Left kidney (tissue), 2 donors: ENCODE measurements around the gene PITPNM3. TPM values are rescaled to one million over a fixed set of nuclear protein-coding genes. Genes with fewer than 3 reads are reported as not detected.
A peak's percentile ranks its signal among the peaks of the same experiment; 100 is the strongest.

Experiments
- DNase-seq: peaks from one replicate; pipeline ENCODE4 v3.0.0-alpha.2; 2013
- polyA plus RNA-seq: library from polyadenylated mRNA; unstranded; fragments of 120-200 nt; gene quantifications from one replicate; pipeline ENCODE4 v1.2.1, GENCODE V29; 2013; ENCODE audit not compliant: insufficient read length

The PITPNM3 gene
- polyA plus RNA-seq, 1 donor = 8.0 TPM

GRCh38 chr17:6526362-6527152 lies 29.8 kb downstream of the PITPNM3 start:
- peak; percentile 24 for DNase-seq

DNA sequence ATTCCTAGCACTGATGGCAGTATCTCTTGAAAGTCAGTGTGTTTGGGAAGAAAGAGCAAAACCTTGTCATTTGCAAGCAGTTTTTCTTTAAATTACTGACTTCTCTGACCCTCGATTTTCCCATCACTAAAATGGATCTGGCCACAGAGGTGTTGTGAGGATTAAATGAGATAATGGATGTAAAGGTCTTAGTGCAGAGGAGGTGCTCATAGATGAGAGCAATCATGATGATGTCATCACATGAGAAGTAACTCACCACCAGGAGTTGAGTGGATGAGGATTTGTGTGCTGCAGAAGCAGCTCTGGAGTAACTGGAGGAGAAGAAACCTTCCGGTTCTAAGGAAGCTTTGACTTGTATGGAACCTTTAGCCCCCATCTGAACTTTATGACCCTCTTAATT lies 30.6 kb downstream of the PITPNM3 start:
- no peak for DNase-seq

DNA sequence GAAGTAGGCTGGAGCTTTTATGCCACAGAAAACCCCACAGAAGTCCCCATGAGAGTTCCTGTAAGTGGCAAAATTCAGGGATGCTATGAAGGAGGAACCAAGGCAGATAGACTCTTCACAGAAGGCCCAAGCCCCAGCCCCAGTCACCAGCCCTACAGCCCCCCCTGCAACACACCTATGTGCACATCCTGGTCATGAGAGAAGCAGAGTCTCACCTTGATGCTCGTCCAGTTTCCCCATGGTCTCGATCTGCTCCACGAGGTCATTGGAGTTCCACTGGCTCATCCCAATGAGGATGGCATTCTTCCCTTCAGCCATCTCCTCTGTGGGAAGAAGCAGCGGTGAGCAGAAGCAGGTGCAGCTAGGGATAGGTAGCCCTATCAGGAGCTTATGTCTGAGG lies 31.2 kb downstream of the PITPNM3 start:
- no peak for DNase-seq

DNA sequence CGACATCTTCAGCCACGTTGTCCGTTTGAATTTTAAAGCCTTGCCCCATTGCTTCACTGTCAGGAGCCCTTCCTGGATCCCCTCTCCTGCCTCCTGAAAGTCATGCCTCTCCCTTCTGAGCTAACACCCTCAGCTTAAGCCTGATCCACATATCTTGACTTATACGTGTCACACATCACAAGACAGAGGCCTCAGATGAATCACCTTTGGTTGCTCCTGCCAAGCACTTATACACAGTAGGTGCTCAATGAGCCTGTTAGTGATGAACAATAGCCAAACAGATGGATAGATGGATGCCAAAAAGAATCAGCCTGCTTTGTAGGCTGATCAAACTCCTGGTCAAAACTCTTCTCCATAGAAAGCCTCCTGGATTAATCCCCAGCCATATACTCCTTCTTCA lies 31.8 kb downstream of the PITPNM3 start:
- no peak for DNase-seq

DNA sequence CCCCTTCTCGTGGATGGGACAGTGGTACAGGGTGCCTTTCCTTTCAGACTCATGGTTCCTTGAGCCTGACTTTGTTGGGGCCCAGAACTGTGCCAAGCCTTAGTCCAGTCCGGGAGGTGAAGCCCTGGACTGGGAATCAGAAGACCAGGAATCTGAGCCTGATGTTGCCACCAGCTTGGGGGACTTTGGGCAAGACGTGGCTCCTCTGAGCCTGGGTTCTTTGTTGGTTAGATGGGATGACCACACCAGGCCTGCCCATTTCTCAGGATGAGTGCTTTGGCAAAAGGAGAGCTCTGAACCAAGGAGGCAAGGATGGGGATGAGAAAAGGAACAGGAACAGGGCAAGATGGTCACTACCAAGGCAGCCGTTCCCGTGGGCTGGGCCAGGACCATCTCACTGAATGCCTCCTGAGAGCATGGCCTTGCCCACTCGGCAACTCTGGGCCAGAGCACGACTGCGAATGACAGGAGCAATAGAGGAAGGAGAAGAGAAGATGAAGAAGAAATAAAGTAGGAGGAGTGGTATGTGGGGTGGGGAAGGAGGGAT lies 32.5 kb downstream of the PITPNM3 start:
- no peak for DNase-seq

DNA sequence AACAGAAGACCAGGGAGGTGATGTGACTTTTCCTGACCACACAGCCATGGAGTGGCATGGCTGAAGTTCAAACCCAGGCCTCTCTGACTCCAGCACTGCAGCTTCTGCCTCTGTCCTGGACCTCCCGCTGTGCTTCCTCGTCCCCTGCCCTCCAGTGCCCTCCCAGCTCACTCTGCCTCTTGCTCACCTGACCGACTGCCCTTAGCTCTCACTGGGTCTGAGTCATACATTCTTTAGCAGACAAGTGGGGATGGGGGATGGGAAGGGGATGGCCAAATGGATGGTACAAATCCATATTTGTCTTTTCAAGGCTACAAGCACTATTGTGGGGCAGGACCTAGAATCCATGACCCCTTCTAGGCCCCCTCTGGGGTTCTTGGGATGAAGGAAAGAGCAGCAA lies 33.0 kb downstream of the PITPNM3 start:
- no peak for DNase-seq

DNA sequence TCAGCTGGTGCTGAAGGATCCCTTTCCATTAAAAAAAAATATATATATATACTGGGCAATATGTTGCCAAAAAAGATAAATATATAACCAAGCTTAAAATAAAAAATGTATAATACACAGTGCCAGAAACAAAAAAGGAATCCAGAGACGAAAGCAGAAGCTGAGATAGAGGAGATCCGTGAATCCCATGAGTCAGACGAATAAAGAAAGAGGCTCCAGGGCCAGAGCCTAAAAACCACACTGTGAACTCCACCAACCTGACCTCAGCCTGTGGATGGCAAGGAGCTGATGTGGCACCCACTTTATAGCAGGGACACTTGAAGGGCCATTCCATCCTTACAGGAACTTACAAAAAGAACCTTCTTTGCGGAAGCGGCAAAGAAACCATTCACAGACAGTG lies 34.8 kb downstream of the PITPNM3 start:
- no peak for DNase-seq

DNA sequence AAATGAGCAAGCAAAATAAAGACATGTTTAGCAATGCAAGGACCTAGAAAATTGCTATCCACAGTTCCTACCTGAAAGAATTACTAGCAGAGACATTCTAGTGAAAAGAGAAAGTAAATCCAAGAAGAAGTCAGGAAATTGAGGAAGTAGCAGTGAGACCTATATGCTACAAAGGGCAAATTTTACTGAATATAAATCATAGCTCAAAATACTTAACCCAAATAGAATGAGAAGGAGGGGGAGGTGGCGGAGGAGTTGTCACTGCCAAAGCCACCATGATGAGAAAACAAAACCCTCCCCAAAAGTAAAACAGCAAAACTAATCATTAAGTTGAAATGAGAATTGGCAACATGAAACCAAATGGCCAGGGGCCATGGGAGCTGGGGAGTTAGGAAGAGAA lies 39.3 kb downstream of the PITPNM3 start:
- DNase-seq = no peak

GRCh38 chr17:6514371-6514770 lies 42.0 kb downstream of the PITPNM3 start:
- no peak for DNase-seq

GRCh38 chr17:6512552-6512951 lies 43.8 kb downstream of the PITPNM3 start:
- DNase-seq = no peak

DNA sequence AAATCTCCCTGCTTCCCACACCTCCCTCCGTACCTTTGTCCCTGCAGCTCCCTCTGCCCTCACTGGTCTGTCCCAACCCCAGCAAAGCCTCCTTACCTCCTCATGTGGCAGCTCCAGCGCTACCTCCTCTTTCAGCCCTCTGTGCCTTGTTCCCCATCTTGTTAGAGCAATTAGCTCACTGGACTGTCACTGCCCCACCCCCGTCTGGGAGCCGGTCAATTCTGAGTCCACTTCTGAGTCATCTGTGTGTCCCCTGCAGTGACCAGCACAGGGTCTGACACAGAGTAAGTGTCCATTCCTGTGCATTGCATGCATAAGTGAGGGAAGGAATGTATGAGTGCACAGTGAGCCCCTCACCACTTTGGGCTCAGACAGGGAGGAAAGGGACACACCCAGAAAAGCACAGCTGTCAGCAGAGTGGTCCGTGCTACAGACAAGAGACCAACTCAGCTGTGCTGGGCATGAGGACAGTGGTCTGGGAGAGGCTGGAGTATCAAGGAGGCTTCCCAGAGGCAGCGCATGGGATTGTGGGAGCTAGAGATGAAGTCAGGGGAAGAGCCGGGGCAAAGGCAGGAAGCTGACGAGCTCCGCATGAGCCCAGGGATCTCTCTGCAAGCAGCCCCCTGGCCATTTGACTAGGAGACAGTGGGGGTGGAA lies 45.9 kb downstream of the PITPNM3 start:
- DNase-seq = no peak

GRCh38 chr17:6509921-6510320 lies 46.4 kb downstream of the PITPNM3 start:
- DNase-seq = no peak

DNA sequence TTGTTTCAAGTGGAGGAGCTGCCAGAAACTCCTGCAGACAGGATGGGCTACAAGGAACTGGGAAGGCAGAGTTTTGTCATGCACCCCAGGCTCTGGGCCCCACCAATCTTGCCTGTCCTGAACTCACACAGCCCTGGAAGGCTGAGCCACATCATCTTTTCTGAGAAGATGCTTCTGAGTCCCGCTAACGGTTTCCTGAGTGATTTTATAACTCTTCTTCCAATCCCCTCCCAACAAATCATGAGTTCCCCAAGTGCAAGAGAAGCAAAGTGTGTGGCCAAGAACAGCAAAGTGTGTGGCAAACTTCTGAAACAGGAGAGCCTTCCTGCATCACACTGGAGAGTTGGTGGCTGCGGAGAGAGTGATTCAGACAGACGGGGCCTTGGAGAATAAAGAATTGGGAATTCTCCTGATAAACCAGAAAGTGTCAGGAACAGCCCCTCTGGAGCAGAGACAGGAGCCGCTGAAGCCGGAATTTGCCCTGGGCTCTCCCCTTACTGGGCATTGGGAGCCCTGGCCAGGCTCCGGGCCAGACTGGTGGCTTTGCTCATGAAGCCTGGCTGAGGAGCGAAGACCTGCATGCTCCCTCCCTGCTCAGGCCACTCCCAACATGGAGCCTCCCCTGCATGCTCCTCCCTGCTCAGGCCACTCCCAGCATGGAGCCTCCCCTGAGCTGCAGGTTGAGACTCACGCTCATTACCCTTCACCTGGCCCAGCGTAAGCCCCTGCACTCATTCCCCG lies 47.2 kb downstream of the PITPNM3 start:
- no peak for DNase-seq

DNA sequence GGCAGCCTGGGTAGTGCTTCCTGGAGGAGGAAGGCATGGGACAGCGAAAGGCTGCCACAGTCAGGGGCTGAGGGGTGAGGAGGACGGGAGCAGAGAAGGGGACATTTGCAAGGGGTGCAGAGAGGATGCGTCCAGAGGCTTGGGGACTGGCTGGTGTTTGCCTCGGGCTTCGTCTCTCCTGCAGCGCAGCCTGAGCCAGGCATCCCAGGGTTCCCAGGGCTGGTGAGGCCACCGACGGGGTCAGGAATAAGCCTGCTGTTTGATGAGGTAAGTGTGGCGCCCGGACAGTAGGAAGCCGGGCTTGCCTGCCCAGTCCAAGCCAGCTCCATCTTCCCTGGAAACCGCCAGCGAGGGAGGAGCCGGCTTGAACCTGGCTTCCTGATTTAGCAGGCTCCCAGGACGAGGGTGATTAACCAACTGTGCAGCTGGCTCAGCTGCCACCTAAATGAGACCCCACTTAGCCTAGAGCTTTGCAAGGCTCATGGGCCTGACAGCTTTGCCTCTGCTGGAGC lies 47.8 kb downstream of the PITPNM3 start:
- DNase-seq = no peak

DNA sequence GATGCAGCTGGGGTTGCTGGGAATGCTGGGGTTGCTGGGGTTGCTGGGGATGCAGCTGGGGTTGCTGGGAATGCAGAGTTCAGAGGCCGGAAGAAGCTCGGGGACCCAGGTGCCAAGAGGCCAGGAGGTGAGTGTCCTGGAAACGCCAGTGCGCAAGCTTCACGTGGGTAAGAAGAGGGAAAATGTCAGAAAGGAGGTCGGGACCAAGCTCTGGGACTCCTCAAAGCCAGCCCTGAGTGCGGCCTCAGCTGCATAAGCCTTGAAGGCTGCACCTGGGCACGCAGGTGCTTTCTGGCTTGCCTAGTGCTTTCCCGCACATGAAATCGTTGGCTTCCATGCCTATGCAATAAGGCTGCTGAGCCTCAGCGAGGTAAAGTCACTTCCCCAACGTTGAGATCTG lies 48.3 kb downstream of the PITPNM3 start:
- DNase-seq = no peak

DNA sequence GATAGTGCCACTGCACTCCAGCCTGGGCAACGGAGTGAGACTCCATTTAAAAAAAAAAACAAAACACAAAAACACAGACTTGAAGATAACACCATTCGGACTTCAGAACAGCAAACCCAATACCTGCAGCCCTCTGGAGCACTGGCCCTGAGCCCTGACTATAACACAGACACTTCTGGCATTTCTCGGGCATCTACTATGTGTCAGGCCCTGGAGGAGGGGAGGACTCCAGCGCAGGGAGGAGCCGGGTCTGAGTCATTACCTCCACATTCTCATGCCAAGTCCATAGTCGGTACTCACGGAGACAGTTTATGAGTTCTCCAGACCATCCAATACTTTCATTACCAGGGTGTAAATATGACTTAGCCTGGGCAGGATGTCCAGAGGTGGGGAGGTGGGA lies 48.8 kb downstream of the PITPNM3 start:
- no peak for DNase-seq

DNA sequence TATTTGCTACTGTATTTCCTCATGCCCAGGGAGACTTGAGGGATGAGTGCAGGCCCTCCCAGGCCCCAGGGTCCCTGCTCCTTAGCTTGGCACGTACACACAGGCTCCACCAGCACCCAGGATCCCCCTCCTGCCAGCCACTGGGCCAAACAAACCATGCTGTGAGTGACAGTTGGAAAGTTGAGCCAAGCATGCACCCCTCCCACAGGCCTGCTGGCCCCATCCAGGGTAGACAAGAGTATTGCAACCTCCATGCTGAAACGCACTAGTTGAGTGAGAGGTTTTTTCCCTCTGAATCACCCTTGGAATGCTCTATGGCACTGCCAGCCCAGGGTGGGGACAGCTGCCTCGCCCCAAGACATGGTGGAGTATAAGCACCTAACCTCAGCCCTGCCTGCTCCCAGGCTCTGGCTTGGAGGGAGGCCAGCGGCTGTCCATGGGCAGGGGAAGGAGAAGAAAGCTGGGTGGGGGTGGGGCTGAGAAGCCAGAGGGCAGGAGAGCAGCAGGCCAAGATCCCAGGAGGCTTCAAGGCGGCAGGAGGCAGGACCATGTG lies 49.6 kb downstream of the PITPNM3 start:
- DNase-seq = no peak

GRCh38 chr17:6505425-6506142 lies 50.8 kb downstream of the PITPNM3 start:
- no peak for DNase-seq

- DNase-seq = no peak
These were observed 52.6 kb downstream of the PITPNM3 start for GRCh38 chr17:6503641-6504195.

GRCh38 chr17:6502871-6503509 lies 53.4 kb downstream of the PITPNM3 start:
- no peak for DNase-seq

DNA sequence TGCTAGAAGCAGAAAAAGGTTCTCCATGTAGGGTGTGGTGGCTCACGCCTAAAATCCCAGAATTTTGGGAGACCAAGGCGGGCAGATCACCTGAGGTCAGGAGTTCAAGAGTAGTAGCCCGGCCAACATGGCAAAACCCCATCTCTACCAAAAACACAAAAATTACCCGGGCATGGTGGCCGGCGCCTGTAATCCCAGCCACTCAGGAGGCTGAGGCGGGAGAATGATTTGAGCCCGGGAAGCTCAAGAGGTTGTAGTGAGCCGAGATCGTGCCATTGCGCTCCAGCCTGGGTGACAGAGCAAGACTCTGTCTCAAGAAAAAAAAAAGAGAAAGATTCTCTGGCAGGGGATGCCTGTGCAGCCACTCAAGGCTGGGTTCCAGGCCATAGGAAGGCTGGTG lies 54.2 kb downstream of the PITPNM3 start:
- no peak for DNase-seq
